PC-3 (cell line): ENCODE data around the gene BABAM1. TPM values are rescaled to one million over a fixed set of nuclear protein-coding genes. Genes with fewer than 3 reads are reported as not detected.
A peak's percentile ranks its signal among the peaks of the same experiment; 100 is the strongest.

ENCODE experiments used
- ATAC-seq: fragments of 200-7000 bp; cut with Tn5 transposase; 2 replicates; pipeline ENCODE4 v1.9.1; 2020; ENCODE audit warnings: mild to moderate bottlenecking, moderate library complexity
- BruUV-seq: library from RNA; stranded (reverse); fragments of 400-500 nt; replicated peaks from 2 replicates; lab custom pipeline; 2021; lab: Mats Ljungman, UMichigan
- CTCF ChIA-PET: fragments of 300-600 bp; sonication (Branson Sonifier 250); formaldehyde crosslinking; loops from one replicate; lab custom pipeline; 2022; ENCODE audit warnings: antibody characterized with exemption; lab: Charles Lee
- POLR2A ChIA-PET: fragments of 300-600 bp; sonication (Branson Sonifier 250); formaldehyde crosslinking; loops from one replicate; lab custom pipeline; 2022; ENCODE audit warnings: antibody characterized with exemption; ENCODE audit not compliant: unreplicated experiment; lab: Charles Lee
- DNase-seq: peaks from one replicate; pipeline ENCODE4 v3.0.0-alpha.2; 2015
- H2AFZ ChIP-seq: fragments of 300-600 bp; sonication (generic); 2 replicates; pipeline ENCODE4 v1.6.0; 2016; ENCODE audit warnings: antibody characterized with exemption, low read length
- H3F3A ChIP-seq: fragments of 300-600 bp; sonication (generic); one replicate; pipeline ENCODE4 v1.6.0; 2017; ENCODE audit warnings: antibody characterized with exemption, low read length, control low read depth, mild to moderate bottlenecking; ENCODE audit not compliant: unreplicated experiment
- H3K27ac ChIP-seq: fragments of 300-600 bp; sonication (generic); 2 replicates; pipeline ENCODE4 v1.5.1; 2016; ENCODE audit warnings: mild to moderate bottlenecking, low read length
- H3K27me3 ChIP-seq: fragments of 300-600 bp; sonication (generic); 2 replicates; pipeline ENCODE4 v1.6.1; 2016; ENCODE audit warnings: low read length, mixed read lengths
- H3K36me3 ChIP-seq: fragments of 300-600 bp; sonication (generic); 2 replicates; pipeline ENCODE4 v1.6.1; 2016; ENCODE audit warnings: low read depth, mixed run types, low read length, mixed read lengths
- H3K4me1 ChIP-seq: fragments of 300-600 bp; sonication (generic); 2 replicates; pipeline ENCODE4 v1.5.1; 2016; ENCODE audit warnings: low read length; ENCODE audit not compliant: insufficient read depth
- H3K4me2 ChIP-seq: fragments of 300-600 bp; sonication (generic); 2 replicates; pipeline ENCODE4 v1.6.0; 2016; ENCODE audit warnings: low read length
- H3K4me3 ChIP-seq: fragments of 300-600 bp; sonication (generic); 2 replicates; pipeline ENCODE4 v1.5.1; 2016; ENCODE audit warnings: mild to moderate bottlenecking, low read length, mixed read lengths
- H3K79me2 ChIP-seq: fragments of 300-600 bp; sonication (generic); 2 replicates; pipeline ENCODE4 v1.6.1; 2017; ENCODE audit warnings: low read length, mixed read lengths
- H3K9ac ChIP-seq: fragments of 300-600 bp; sonication (generic); 2 replicates; pipeline ENCODE4 v1.6.0; 2016; ENCODE audit warnings: mild to moderate bottlenecking, low read length
- H3K9me2 ChIP-seq: fragments of 300-600 bp; sonication (generic); replicated peaks from 2 replicates; pipeline ENCODE4 v1.6.1; 2016; ENCODE audit warnings: mixed run types, low read length, mixed read lengths
- H3K9me3 ChIP-seq: fragments of 300-600 bp; sonication (generic); 2 replicates; pipeline ENCODE4 v1.6.1; 2016; ENCODE audit warnings: low read length, mixed read lengths
- H4K20me1 ChIP-seq: fragments of 300-600 bp; sonication (generic); 2 replicates; pipeline ENCODE4 v1.6.1; 2016; ENCODE audit warnings: low read length, mixed read lengths
- EZH2 ChIP-seq: fragments of 300-600 bp; sonication (generic); IDR thresholded peaks from one replicate; pipeline ENCODE4 v1.6.1; 2017; ENCODE audit warnings: antibody characterized with exemption, mild to moderate bottlenecking, low read length; ENCODE audit not compliant: unreplicated experiment
- EZH2phosphoT487 ChIP-seq: fragments of 300-600 bp; sonication (generic); IDR thresholded peaks from 2 replicates; pipeline ENCODE4 v1.6.1; 2018; ENCODE audit warnings: mild to moderate bottlenecking, antibody characterized with exemption, low read length, borderline replicate concordance
- intact Hi-C: fragments of 100-400 bp; cut with micrococcal nuclease; formaldehyde crosslinking; loops from 2 replicates; pipeline ENCODE4 v1.9.0; 2023
- total RNA-seq: library from RNA; depleted of rRNA; stranded (reverse); fragments of >200 nt; gene quantifications from 2 replicates; pipeline ENCODE4 v1.2.3, GENCODE V29; 2014
- TF ChIP-seq, protein P1 (sequence below): fragments of 300-600 bp; sonication (generic); conservative IDR thresholded peaks from 2 replicates; pipeline ENCODE4 v1.5.1; 2017; ENCODE audit warnings: antibody characterized with exemption, low read depth, mild to moderate bottlenecking, low read length

The BABAM1 gene
- total RNA-seq, 1 experiment from 2014 or later: 196 TPM

DNA sequence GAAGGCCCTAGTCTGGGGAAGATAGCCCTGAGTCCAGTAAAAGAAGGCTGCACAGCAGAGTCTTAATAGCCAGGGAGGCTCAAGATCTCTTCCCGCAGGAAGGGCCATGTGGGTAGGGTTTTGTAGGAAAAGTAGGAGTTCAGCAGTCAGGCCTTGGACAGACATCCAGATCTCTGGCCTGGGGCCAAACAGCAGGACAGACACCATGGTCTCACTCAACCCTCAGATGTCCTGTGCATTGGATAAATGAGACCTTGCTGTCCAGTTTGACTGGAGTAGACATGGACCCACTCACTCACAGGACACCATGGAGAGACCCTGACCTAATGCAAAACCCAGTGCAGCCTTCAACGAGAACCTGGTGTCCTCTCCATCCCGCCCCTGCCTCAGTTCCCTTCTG is 37.4 kb upstream of the BABAM1 start:
- no peaks in the 10 kb centered on the region for H3K9me3 ChIP-seq
- intact Hi-C loops: no loop called here
- H3K36me3 ChIP-seq: peaks cover 14% of the 10 kb centered on the region; the same call in 1 of the 2 replicates
- H3K4me3 ChIP-seq: no peak overlapping the region
- no peaks in the 10 kb centered on the region for H4K20me1 ChIP-seq
- DNase-seq: no peak
- ChIA-PET POLR2A (no interaction called here), CTCF (no interaction called here)
- H3K9me2 ChIP-seq: no peaks in the 10 kb centered on the region
- H3F3A ChIP-seq: no peaks in the 10 kb centered on the region
- peaks cover 22% of the 10 kb centered on the region for H3K79me2 ChIP-seq
- BruUV-seq: no TSS peak
- H3K27me3 ChIP-seq: no peaks in the 10 kb centered on the region
- TF ChIP-seq EZH2phosphoT487 (no peak), EZH2 (no peak)
- TF ChIP-seq, protein P1, sequence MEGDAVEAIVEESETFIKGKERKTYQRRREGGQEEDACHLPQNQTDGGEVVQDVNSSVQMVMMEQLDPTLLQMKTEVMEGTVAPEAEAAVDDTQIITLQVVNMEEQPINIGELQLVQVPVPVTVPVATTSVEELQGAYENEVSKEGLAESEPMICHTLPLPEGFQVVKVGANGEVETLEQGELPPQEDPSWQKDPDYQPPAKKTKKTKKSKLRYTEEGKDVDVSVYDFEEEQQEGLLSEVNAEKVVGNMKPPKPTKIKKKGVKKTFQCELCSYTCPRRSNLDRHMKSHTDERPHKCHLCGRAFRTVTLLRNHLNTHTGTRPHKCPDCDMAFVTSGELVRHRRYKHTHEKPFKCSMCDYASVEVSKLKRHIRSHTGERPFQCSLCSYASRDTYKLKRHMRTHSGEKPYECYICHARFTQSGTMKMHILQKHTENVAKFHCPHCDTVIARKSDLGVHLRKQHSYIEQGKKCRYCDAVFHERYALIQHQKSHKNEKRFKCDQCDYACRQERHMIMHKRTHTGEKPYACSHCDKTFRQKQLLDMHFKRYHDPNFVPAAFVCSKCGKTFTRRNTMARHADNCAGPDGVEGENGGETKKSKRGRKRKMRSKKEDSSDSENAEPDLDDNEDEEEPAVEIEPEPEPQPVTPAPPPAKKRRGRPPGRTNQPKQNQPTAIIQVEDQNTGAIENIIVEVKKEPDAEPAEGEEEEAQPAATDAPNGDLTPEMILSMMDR: no peak
- H3K27ac ChIP-seq: no peak overlapping the region
- H3K4me1 ChIP-seq: no peaks in the 10 kb centered on the region; the same call in 1 of the 2 replicates
- H2AFZ ChIP-seq: no peak overlapping the region
- no peak for ATAC-seq
- H3K9ac ChIP-seq: no peak overlapping the region
- H3K4me2 ChIP-seq: no peak overlapping the region

DNA sequence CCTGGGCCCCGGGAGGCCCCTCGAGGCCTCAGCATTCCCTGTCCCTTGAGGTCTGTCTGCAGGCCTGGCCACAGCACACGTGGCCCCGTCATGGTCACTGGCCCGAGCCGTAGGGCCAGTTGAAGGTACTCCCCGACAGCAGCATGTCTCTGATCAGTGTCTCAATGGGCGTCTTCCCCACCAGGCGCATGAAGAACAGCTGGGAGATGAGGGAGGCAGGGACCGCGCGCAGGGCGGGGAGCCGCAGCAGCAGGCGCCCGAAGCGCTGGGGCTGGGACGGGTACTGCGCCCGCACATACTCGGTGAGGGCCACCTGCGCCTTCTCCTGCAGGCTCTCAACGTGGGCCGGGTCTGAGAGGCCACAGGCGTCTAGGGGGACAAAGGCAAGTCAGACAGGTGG is 35.0 kb upstream of the BABAM1 start:
- no peak for DNase-seq
- Histone ChIP-seq H3K36me3 (peaks cover 14% of the 10 kb centered on the region; the same call in 1 of the 2 replicates), H3K4me1 (no peaks in the 10 kb centered on the region; the same call in 1 of the 2 replicates), H3K9ac (no peak overlapping the region), H4K20me1 (no peaks in the 10 kb centered on the region), H3K4me2 (no peak overlapping the region), H3K27me3 (no peaks in the 10 kb centered on the region), H3K9me3 (no peaks in the 10 kb centered on the region), H3K79me2 (peaks cover 28% of the 10 kb centered on the region), H3K27ac (no peak overlapping the region), H3K9me2 (no peaks in the 10 kb centered on the region), H2AFZ (no peak overlapping the region), H3F3A (no peaks in the 10 kb centered on the region), H3K4me3 (no peak overlapping the region)
- no TSS peak for BruUV-seq
- ATAC-seq: no peak
- CTCF ChIA-PET: no interaction called here
- intact Hi-C loops: no loop called here
- POLR2A ChIA-PET: no interaction called here
- no peak for TF ChIP-seq EZH2
- TF ChIP-seq, protein P1: no peak
- TF ChIP-seq EZH2phosphoT487: no peak

DNA sequence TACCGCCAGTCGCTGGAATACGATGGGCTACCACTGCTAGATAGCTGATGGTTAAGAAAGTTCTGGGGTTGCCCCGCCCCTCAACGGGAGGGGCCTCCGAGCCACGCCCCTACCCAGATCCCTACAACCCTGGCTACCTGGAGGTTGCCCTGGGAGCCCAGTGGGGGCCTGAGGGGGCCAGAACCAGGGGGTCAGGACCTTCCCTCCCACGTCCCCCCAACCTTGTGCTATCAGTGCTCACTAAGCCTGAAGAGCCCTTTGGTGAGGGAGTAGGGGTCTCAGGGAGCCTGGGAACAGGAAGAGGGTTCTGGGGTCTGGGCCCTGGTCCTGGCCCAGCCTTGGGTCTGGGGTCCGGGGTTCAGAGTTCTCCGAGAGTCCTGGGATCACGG is 32.3 kb upstream of the BABAM1 start:
- Histone ChIP-seq H3K4me3 (peak overlapping the region; percentile 61), H3K4me1 (no peaks in the 10 kb centered on the region; the same call in 1 of the 2 replicates), H3K27me3 (no peaks in the 10 kb centered on the region), H2AFZ (no peak overlapping the region), H3K4me2 (peak overlapping the region; percentile 66), H3K9ac (peak overlapping the region; percentile 37), H3K9me3 (no peaks in the 10 kb centered on the region), H3K9me2 (no peaks in the 10 kb centered on the region), H4K20me1 (no peaks in the 10 kb centered on the region), H3F3A (no peaks in the 10 kb centered on the region), H3K36me3 (peaks cover 24% of the 10 kb centered on the region; the same call in 1 of the 2 replicates), H3K27ac (no peak overlapping the region), H3K79me2 (peaks cover 30% of the 10 kb centered on the region)
- BruUV-seq: no TSS peak
- peak; percentile 46 for DNase-seq
- intact Hi-C loops: no loop called here
- TF ChIP-seq EZH2: no peak
- POLR2A ChIA-PET: no interaction called here
- peak; percentile 71 for ATAC-seq
- CTCF ChIA-PET: no interaction called here
